Stimulated activated CD8-positive, alpha-beta memory T cell treated with anti-CD3 and anti-CD28 coated beads, Interleukin-12 subunit alpha, Interleukin-12 subunit beta, amount 100 ng/mL, for 1 hour (primary cell): Measurements from ENCODE around the gene FAM170B.

Source experiments
- DNase-seq: peaks from one replicate; pipeline ENCODE4 v3.0.0-alpha.2; 2020; ENCODE audit warnings: low read depth

FAM170B gene

DNA sequence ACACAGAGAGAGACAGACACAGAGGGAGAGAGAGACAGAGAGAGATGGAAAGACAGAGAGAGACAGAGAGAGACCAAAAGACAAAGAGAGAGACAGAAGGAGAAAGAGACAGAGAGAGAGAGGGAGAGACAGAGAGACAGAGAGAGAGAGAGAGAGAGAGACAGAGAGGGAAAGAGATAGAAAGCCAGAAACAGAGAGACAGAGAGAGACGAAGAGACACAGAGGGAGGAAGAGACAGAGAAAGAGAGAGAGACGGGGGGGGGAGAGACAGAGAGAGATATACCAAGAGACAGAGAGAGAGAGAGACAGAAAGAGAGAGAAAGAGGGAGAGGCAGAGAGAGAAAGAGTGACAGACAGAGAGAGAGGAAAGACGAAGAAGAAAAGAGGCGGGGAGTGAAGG is 28.7 kb downstream of the FAM170B start:
- DNase-seq, result no peak

DNA sequence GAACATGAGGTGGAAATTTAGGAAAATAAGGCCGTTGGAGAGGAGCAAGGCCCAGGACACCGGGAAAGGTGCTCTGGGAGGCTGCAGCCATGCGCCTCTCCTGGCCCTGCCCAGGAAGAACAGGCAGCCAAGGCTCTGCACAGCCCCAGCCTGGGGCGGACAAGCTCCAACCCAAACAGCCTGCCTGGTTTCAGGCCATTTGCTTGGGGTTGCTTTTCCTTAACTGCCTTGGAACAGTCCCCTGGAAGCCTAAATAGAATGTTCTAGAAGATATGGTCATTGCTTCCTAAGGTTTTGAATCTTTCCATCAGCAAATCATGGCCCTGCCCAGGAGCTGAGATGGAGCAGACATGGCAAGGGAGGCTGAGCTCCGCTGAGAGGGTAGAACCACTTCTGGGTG is 29.5 kb downstream of the FAM170B start:
- DNase-seq, result no peak

DNA sequence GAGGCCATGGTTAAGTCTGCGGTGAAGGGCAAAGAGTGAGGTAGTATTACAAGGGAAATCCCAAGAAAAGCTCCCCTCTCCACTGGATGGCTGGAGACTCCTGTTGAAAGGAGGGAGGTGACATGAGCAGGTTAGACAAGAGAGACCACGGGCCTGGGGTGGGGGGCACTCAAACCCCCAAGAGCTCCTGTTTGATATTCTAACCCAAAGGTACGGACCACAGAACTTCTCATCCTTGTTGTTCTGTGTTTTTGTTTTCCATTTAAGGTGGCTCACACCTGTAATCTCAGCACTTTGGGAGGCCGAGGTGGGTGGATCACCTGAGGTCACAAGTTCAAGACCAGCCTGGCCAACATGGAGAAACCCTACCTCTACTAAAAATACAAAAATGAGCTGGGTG is 30.1 kb downstream of the FAM170B start:
- DNase-seq, result no peak

DNA sequence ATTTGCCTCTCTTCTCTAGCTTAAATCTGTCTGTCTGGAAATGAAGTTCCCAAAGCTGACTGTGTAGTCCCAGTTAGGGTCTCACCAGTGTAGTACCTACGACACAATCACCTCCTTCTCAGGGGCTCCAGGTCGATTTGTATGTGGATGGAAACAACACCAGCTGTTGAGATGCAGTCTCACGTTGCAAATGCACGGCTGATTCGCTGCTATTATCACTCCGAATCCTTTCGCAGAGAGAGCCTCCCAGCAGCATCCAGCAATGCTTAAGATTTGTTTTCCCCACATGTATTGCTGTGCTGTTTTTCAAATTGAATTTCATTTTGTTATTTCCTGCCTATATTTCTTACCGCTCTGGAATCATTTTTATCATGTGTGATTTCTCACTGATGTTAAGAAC is 34.8 kb downstream of the FAM170B start:
- DNase-seq, result no peak

GRCh38 chr10:49096890-49097445 is 36.9 kb downstream of the FAM170B start:
- no peak for DNase-seq

DNA sequence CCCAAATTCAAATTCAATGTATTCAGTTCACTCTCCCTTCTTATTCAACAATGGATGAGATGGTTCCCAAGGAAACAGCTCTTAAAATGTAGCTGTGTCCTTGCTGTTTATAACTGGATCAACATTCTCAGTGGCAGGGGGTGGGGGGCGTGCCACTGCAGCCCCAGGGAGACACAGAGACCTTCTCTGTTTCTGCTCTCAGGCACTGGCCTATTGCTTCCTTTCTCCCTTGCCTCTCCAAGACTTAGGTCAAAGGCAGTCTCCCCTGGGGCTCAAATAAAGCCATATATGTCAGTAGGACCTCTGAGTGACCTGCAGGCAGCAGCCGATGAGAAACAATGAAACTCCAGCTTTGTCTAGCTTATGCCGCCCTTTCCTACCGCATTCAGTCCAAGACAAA is 39.2 kb downstream of the FAM170B start:
- DNase-seq, result no peak

DNA sequence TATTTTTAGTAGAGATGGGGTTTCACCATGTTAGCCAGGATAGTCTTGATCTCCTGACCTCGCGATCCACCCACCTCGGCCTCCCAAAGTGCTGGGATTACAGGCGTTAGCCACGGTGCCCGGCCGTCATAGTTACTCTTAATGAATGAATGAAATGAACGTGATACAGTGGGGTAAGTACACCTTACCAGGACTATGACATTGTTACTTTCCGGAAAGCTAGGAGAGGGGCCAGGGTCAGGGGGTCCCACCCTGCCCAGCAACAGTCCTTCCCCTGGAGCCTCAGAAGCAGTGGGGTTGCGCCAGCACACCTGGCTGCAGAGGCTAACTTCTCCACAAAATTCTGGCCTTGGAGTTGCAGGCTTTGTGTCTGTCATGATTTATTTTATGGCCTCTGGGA is 39.9 kb downstream of the FAM170B start:
- no peak for DNase-seq

DNA sequence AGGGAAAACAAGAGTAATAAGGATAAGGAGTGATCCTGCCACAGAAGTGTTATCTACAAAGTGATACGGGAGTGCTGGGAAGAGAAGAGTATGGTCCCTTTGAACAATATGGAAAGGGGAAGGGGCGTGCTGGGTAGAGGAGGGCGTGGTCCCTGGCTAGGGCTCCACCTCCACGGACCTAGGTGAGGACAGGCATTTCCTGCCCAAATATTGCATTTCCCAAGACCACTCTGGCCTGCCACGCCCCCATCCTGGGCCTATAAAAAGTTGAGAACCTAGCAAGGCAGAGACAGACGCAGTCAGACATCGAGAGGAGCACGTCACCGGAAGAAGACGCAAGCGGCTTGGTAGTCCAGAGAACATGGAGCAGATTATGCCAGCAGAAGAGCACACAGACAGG is 41.3 kb downstream of the FAM170B start:
- no peak for DNase-seq

DNA sequence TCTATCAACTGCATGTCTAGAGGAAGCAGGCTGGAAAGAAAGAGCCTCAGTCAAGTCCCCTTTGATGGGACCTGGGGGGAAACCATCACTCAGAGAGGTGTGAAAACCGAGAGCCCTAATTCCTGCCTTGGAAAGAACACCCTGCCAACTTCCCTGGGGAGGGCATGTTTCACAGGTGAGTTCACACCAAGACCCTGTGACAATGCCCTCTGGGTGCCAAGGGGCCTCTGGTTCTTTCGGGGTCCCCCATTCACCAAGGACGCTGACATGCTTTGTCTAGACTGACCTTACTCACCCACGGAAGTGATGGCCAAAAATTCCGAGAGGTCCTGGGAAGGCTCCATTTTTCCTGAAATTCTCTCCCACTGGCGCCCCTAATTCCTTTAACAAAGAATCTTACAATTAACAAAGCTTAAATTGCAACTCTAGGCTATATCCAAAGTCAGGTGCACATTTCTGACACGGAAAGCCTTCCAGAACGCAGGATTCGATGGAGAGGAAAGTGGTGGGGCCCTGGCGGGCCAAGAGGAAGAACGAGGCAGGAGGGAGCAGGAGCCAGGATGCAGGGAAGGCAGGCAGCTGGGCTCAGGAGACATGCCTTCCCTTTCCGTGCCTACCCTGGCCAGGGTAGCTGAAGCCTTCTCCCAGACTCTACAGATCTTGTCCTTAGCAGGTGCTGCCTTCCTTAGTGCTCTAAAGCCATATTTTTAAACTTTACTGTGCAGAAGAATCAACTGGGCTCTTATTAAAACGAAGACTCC is 42.2 kb downstream of the FAM170B start:
- DNase-seq, result no peak

GRCh38 chr10:49090696-49091380 is 43.0 kb downstream of the FAM170B start:
- DNase-seq, result no peak

DNA sequence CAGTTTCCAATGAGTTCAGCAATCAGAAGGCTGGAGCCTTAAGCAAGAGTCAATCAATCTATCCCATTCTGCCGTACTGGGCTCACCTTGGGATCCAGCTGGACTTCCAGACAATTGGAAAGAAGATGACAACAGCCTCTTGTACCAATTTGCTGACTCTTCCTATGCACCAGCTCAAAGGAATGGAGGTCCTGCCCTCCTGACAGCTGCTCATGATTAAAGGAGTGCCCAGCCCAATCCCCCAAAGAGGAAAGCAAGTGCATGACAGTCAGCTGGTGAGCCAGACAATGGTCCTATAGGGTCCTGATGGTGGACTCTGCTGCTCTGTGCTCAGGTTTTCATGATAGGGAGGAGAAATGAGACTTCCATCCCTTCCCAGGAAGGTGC is 43.6 kb downstream of the FAM170B start:
- DNase-seq, result no peak

GRCh38 chr10:49089557-49090188 is 44.1 kb downstream of the FAM170B start:
- no peak for DNase-seq

- DNase-seq, result no peak
Measured at GRCh38 chr10:49089152-49089551, 44.7 kb downstream of the FAM170B start.

DNA sequence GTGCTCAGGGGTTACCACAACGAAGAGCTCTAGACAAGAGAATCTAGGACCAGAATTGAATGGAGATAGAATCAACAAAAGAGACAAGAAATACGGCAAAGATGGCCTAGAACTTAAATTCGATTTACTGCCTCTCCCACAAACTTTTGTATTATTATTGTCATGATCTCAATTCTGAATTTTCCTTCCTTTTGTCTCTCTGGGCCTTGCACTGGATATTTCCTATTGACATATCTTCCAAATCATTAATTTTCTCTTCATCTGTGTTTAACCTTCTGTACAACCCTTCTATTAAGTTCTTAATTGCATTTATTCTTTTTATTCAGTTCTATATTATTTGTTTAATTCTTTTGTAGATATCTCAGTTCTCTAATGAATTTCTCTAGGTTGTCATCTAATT is 46.9 kb downstream of the FAM170B start:
- no peak for DNase-seq

GRCh38 chr10:49083261-49083660 is 50.6 kb downstream of the FAM170B start:
- no peak for DNase-seq

- DNase-seq, result no peak
Measured at GRCh38 chr10:49082766-49083165, 51.1 kb downstream of the FAM170B start.

DNA sequence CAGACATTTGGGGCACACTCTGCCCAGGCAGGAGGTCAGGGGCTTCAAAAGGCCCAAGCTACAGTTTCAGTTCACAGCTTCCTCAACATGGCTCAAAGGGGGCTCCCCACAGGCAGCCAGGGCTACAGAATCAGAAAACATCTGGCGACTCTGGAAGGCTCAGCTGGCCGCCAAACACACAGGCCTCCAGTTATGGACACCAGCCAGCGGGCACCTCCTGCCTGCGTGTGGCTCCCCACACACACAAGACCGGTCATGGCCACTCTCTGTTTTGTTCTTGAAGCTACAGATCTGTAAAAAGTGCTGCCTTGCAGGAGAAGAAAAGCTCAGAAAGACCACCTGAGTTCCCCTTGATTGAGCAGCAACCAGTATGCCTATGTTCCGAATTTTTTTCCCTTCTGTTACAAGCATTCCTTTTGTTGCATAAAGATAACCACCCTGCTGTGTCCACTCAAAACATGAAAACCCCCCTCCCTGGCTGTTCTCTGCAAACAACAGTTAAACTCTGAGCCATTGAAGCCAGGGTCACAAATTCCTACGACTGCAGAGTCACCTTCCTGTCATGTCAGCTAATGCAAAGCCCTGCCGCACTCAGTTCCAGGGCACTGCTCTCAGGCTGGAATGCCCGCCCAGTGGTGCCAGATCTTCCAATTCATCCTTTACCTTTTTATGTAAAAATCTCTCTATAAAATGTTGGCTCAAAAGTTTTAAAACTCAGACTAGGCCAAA is 52.1 kb downstream of the FAM170B start:
- no peak for DNase-seq
